Progenitor cell of endocrine pancreas (in vitro differentiated cells): ENCODE data around the gene GDF7. TPM values are rescaled to one million over a fixed set of nuclear protein-coding genes. Genes with fewer than 3 reads are reported as not detected.

ENCODE experiments used
- DNase-seq: peaks from one replicate; pipeline ENCODE4 v3.0.0; 2021; ENCODE audit warnings: low spot score; ENCODE audit not compliant: unreplicated experiment
- H3K27ac Mint-ChIP-seq: 2 replicates; pipeline ENCODE4 v1.8.0; 2021; ENCODE audit warnings: mild to moderate bottlenecking, moderate library complexity, mixed read lengths
- H3K27me3 Mint-ChIP-seq: 2 replicates; pipeline ENCODE4 v1.8.0; 2021; ENCODE audit warnings: mixed read lengths
- H3K36me3 Mint-ChIP-seq: 2 replicates; pipeline ENCODE4 v1.8.0; 2022; ENCODE audit warnings: mixed read lengths; ENCODE audit not compliant: insufficient read depth
- H3K4me1 Mint-ChIP-seq: 2 replicates; pipeline ENCODE4 v1.8.0; 2021; ENCODE audit warnings: low read depth, mixed read lengths
- H3K4me3 Mint-ChIP-seq: 2 replicates; pipeline ENCODE4 v1.8.0; 2021; ENCODE audit warnings: low read depth, mild to moderate bottlenecking, moderate library complexity, mixed read lengths
- H3K9me3 Mint-ChIP-seq: 2 replicates; pipeline ENCODE4 v1.8.0; 2021; ENCODE audit warnings: low read depth, mixed read lengths
- CTCF ChIP-seq: fragments of 200-600 bp; sonication (generic); IDR thresholded peaks from one replicate; pipeline ENCODE4 v1.5.0; 2021; ENCODE audit warnings: antibody characterized with exemption, mild to moderate bottlenecking; ENCODE audit not compliant: unreplicated experiment
- total RNA-seq: library from RNA; stranded (reverse); gene quantifications from 2 replicates; pipeline ENCODE4 v1.2.1, GENCODE V29; 2021

Gene GDF7
- total RNA-seq, 1 donor from 2014 or later: 0.17 TPM

- H3K27ac Mint-ChIP-seq: no peak overlapping the region
- H3K9me3 Mint-ChIP-seq: no peaks in the 10 kb centered on the region
- no peak for TF ChIP-seq CTCF
- no peaks in the 10 kb centered on the region for H3K27me3 Mint-ChIP-seq
- H3K4me3 Mint-ChIP-seq: no peak overlapping the region
- H3K36me3 Mint-ChIP-seq: peaks cover 4% of the 10 kb centered on the region
- no peaks in the 10 kb centered on the region for H3K4me1 Mint-ChIP-seq
- DNase-seq: no peak
Measured at GRCh38 chr2:20620271-20620681, 46.7 kb upstream of the GDF7 start.

- no peaks in the 10 kb centered on the region for H3K9me3 Mint-ChIP-seq
- peaks cover 4% of the 10 kb centered on the region for H3K4me1 Mint-ChIP-seq
- no peak for TF ChIP-seq CTCF
- DNase-seq: no peak
- H3K27me3 Mint-ChIP-seq: no peaks in the 10 kb centered on the region
- no peak overlapping the region for H3K27ac Mint-ChIP-seq
- H3K36me3 Mint-ChIP-seq: peaks cover 4% of the 10 kb centered on the region
- H3K4me3 Mint-ChIP-seq: no peak overlapping the region
Measured at GRCh38 chr2:20620696-20621365, 46.1 kb upstream of the GDF7 start.

- H3K4me3 Mint-ChIP-seq: no peak overlapping the region
- H3K27ac Mint-ChIP-seq: no peak overlapping the region
- no peak for DNase-seq
- no peaks in the 10 kb centered on the region for H3K9me3 Mint-ChIP-seq
- peaks cover 4% of the 10 kb centered on the region for H3K36me3 Mint-ChIP-seq
- TF ChIP-seq CTCF: no peak
- peaks cover 8% of the 10 kb centered on the region for H3K4me1 Mint-ChIP-seq
- no peaks in the 10 kb centered on the region for H3K27me3 Mint-ChIP-seq
Measured at GRCh38 chr2:20621366-20622295, 45.3 kb upstream of the GDF7 start.

- H3K27ac Mint-ChIP-seq: no peak overlapping the region
- H3K4me3 Mint-ChIP-seq: no peak overlapping the region
- TF ChIP-seq CTCF: no peak
- H3K4me1 Mint-ChIP-seq: peaks cover 8% of the 10 kb centered on the region
- no peaks in the 10 kb centered on the region for H3K9me3 Mint-ChIP-seq
- no peaks in the 10 kb centered on the region for H3K27me3 Mint-ChIP-seq
- peaks cover 4% of the 10 kb centered on the region for H3K36me3 Mint-ChIP-seq
- no peak for DNase-seq
Measured at GRCh38 chr2:20622296-20622686, 44.7 kb upstream of the GDF7 start.

GRCh38 chr2:20622731-20623130 is 44.2 kb upstream of the GDF7 start:
- Mint-ChIP-seq H3K4me3 (no peak overlapping the region), H3K36me3 (peaks cover 4% of the 10 kb centered on the region), H3K27me3 (no peaks in the 10 kb centered on the region), H3K9me3 (no peaks in the 10 kb centered on the region), H3K27ac (no peak overlapping the region), H3K4me1 (peaks cover 8% of the 10 kb centered on the region)
- DNase-seq: no peak
- TF ChIP-seq CTCF: no peak
